HepG2 (cell line): ENCODE measurements around the gene FCGR3A.
"Not testable (repeated sequence)": the region's sequence is repeated elsewhere in the genome, so short reads cannot be mapped to it uniquely, and the experiment has no call there.

ENCODE experiments used
- ATF3 ChIP-seq: sonication (generic); formaldehyde crosslinking; IDR thresholded peaks from 2 replicates; pipeline ENCODE4 v1.4.0; 2020; ENCODE audit warnings: missing genetic modification reagents
- CERS6 ChIP-seq: sonication (generic); formaldehyde crosslinking; IDR thresholded peaks from 2 replicates; pipeline ENCODE4 v1.5.0; 2020; ENCODE audit warnings: missing genetic modification reagents
- KAT7 ChIP-seq: IDR thresholded peaks from 2 replicates; pipeline ENCODE4 v1.6.1; 2018; ENCODE audit warnings: borderline replicate concordance, missing compliant biosample characterization
- NAIF1 ChIP-seq: sonication (generic); formaldehyde crosslinking; IDR thresholded peaks from 2 replicates; pipeline ENCODE4 v1.5.0; 2020; ENCODE audit warnings: mild to moderate bottlenecking, missing genetic modification reagents, borderline replicate concordance
- NONO ChIP-seq, 2 experiments: fragments of 450-650 bp in 1 of 2; sonication (generic) in 1 of 2; formaldehyde crosslinking in 1 of 2; IDR thresholded peaks in 1 of 2; conservative IDR thresholded peaks in 1 of 2; 2 replicates each; pipeline versions ENCODE4 v1.6.1 to v1.8.0; 2017 to 2022; ENCODE audit warnings: mild to moderate bottlenecking in 1 of 2, missing genetic modification reagents in 1 of 2, moderate library complexity in 1 of 2
- SATB2 ChIP-seq: sonication (generic); formaldehyde crosslinking; IDR thresholded peaks from 2 replicates; pipeline ENCODE4 v1.5.0; 2020; ENCODE audit warnings: missing genetic modification reagents
- SRSF1 ChIP-seq: fragments of 200-400 bp; formaldehyde crosslinking; optimal IDR thresholded peaks from 2 replicates; pipeline ENCODE3; 2017; ENCODE audit warnings: mild to moderate bottlenecking, low read depth, low read length, moderate library complexity
- SUZ12 ChIP-seq: fragments of 150-350 bp; IDR thresholded peaks from 2 replicates; pipeline ENCODE4 v1.6.1; 2014; ENCODE audit warnings: low read depth, low read length
- ZBTB7A ChIP-seq: sonication (generic); formaldehyde crosslinking; IDR thresholded peaks from 2 replicates; pipeline ENCODE4 v1.8.0; 2022; ENCODE audit warnings: mild to moderate bottlenecking, missing genetic modification reagents
- TF ChIP-seq, protein P1 (sequence below): sonication (generic); formaldehyde crosslinking; IDR thresholded peaks from 2 replicates; pipeline ENCODE4 v1.5.0; 2020; ENCODE audit warnings: missing genetic modification reagents
- TF ChIP-seq, protein P2 (sequence below): sonication (generic); formaldehyde crosslinking; IDR thresholded peaks from 2 replicates; pipeline ENCODE4 v1.5.0; 2020; ENCODE audit warnings: mild to moderate bottlenecking, missing genetic modification reagents, moderate library complexity

DNA sequence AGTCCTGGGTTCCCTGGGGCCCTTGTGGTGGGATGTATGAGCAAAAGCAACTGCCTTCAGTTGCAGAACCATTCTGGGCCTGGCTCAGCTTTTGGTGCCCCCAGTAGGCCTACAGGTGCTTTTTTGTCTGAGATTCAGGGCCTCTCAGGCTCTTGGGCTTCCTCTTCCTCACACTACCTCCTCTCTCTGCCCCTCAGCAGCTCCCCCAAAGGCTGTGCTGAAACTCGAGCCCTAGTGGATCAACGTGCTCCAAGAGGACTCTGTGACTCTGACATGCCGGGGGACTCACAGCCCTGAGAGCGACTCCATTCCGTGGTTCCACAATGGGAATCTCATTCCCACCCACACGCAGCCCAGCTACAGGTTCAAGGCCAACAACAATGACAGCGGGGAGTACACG lies 39.7 kb upstream of the FCGR3A start:
- not testable (repeated sequence) for TF ChIP-seq KAT7 (CRISPR knock-in tag); CERS6 (CRISPR knock-in tag); NONO (IDR thresholded peaks at IDR 0.05); NONO (CRISPR knock-in tag; conservative IDR thresholded peaks at IDR 0.05); NAIF1 (CRISPR knock-in tag); SRSF1; SATB2 (CRISPR knock-in tag); SUZ12; ATF3 (CRISPR knock-in tag); ZBTB7A (CRISPR knock-in tag)
- TF ChIP-seq, protein P1, sequence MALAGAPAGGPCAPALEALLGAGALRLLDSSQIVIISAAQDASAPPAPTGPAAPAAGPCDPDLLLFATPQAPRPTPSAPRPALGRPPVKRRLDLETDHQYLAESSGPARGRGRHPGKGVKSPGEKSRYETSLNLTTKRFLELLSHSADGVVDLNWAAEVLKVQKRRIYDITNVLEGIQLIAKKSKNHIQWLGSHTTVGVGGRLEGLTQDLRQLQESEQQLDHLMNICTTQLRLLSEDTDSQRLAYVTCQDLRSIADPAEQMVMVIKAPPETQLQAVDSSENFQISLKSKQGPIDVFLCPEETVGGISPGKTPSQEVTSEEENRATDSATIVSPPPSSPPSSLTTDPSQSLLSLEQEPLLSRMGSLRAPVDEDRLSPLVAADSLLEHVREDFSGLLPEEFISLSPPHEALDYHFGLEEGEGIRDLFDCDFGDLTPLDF (CRISPR knock-in tag): not testable (repeated sequence)
- TF ChIP-seq, protein P2, sequence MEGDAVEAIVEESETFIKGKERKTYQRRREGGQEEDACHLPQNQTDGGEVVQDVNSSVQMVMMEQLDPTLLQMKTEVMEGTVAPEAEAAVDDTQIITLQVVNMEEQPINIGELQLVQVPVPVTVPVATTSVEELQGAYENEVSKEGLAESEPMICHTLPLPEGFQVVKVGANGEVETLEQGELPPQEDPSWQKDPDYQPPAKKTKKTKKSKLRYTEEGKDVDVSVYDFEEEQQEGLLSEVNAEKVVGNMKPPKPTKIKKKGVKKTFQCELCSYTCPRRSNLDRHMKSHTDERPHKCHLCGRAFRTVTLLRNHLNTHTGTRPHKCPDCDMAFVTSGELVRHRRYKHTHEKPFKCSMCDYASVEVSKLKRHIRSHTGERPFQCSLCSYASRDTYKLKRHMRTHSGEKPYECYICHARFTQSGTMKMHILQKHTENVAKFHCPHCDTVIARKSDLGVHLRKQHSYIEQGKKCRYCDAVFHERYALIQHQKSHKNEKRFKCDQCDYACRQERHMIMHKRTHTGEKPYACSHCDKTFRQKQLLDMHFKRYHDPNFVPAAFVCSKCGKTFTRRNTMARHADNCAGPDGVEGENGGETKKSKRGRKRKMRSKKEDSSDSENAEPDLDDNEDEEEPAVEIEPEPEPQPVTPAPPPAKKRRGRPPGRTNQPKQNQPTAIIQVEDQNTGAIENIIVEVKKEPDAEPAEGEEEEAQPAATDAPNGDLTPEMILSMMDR (CRISPR knock-in tag): not testable (repeated sequence)
